Stimulated activated CD4-positive, alpha-beta T cell treated with anti-CD3 and anti-CD28 coated beads, Interleukin-15, amount 100 ng/mL, for 1 hour (primary cell): Measurements from ENCODE around the gene ENTREP3.
"Not testable (repeated sequence)": the region's sequence is repeated elsewhere in the genome, so short reads cannot be mapped to it uniquely, and the experiment has no call there.

Experiments
- DNase-seq, 2 donors: peaks; one replicate each; pipeline ENCODE4 v3.0.0-alpha.2; 2020; ENCODE audit warnings: low read depth in 1 of 2, low spot score in 1 of 2

Gene ENTREP3

GRCh38 chr1:155255243-155256007, at the start of gene ENTREP3:
Gene ENTREP3, minus strand, starts transcription at chr1:155255483. Its CDS starts 606 bp downstream, at chr1:155254877.
- peak; percentile 42 to 68 for DNase-seq

GRCh38 chr1:155304558-155305063, 49.3 kb upstream of the ENTREP3 start:
- no peak for DNase-seq

GRCh38 chr1:155301342-155301841, 46.1 kb upstream of the ENTREP3 start, which contains the start of gene PKLR:
Gene PKLR, minus strand, starts transcription at chr1:155301438. Its CDS starts 43 bp downstream, at chr1:155301395.
- no peak for DNase-seq

GRCh38 chr1:155300553-155301329, 45.5 kb upstream of the ENTREP3 start:
- no peak for DNase-seq

GRCh38 chr1:155300024-155300423, 44.7 kb upstream of the ENTREP3 start:
- no peak for DNase-seq

- no peak for DNase-seq
These were observed 42.1 kb upstream of the ENTREP3 start for GRCh38 chr1:155297384-155297783.

- no peak for DNase-seq
These were observed 41.4 kb upstream of the ENTREP3 start for GRCh38 chr1:155296661-155297060.

- DNase-seq, result no peak
These were observed 40.6 kb upstream of the ENTREP3 start for GRCh38 chr1:155295942-155296267.

- no peak for DNase-seq
These were observed 40.1 kb upstream of the ENTREP3 start for GRCh38 chr1:155295183-155295941.

GRCh38 chr1:155294520-155295182, 39.4 kb upstream of the ENTREP3 start:
- DNase-seq, result no peak

GRCh38 chr1:155293086-155293749, 37.9 kb upstream of the ENTREP3 start:
- no peak for DNase-seq

- not testable (repeated sequence) for DNase-seq
These were observed 35.7 kb upstream of the ENTREP3 start for GRCh38 chr1:155291006-155291405.

- no peak for DNase-seq
These were observed 32.8 kb upstream of the ENTREP3 start for GRCh38 chr1:155287987-155288543.

GRCh38 chr1:155286544-155286943, 31.3 kb upstream of the ENTREP3 start:
- DNase-seq, result no peak

- no peak for DNase-seq
These were observed 30.4 kb upstream of the ENTREP3 start for GRCh38 chr1:155285631-155286044.

GRCh38 chr1:155285063-155285462, 29.8 kb upstream of the ENTREP3 start:
- DNase-seq, result no peak

GRCh38 chr1:155284476-155284875, 29.2 kb upstream of the ENTREP3 start:
- DNase-seq, result no peak

GRCh38 chr1:155282488-155283091, 27.3 kb upstream of the ENTREP3 start:
- no peak for DNase-seq

GRCh38 chr1:155279268-155279667, 24.0 kb upstream of the ENTREP3 start:
- no peak for DNase-seq
